GF-D8 (cell line): ENCODE measurements around the gene NPTN.
"Not testable (repeated sequence)": the region's sequence is repeated elsewhere in the genome, so short reads cannot be mapped to it uniquely, and the experiment has no call there.

Experiments used
- DNase-seq: peaks from one replicate; lab custom pipeline; 2025; lab: John Stamatoyannopoulos, UW

The NPTN gene

GRCh38 chr15:73600413-73601335, 32.5 kb downstream of the NPTN start:
- DNase-seq = no peak

- no peak for DNase-seq
These were observed 33.3 kb downstream of the NPTN start for GRCh38 chr15:73599934-73600333.

- no peak for DNase-seq
These were observed 34.5 kb downstream of the NPTN start for GRCh38 chr15:73598530-73599160.

- DNase-seq = no peak
These were observed 36.1 kb downstream of the NPTN start for GRCh38 chr15:73597036-73597638.

GRCh38 chr15:73596174-73596573, 37.0 kb downstream of the NPTN start:
- DNase-seq = no peak

- no peak for DNase-seq
These were observed 39.1 kb downstream of the NPTN start for GRCh38 chr15:73594109-73594508.

- DNase-seq = no peak
These were observed 39.7 kb downstream of the NPTN start for GRCh38 chr15:73593304-73594074.

GRCh38 chr15:73590263-73590662, 42.9 kb downstream of the NPTN start:
- DNase-seq = no peak

- DNase-seq = no peak
These were observed 43.4 kb downstream of the NPTN start for GRCh38 chr15:73589766-73590165.

GRCh38 chr15:73585871-73586654, 47.1 kb downstream of the NPTN start:
- no peak for DNase-seq

GRCh38 chr15:73584699-73585420, 48.3 kb downstream of the NPTN start:
- DNase-seq = no peak

- no peak for DNase-seq
These were observed 49.6 kb downstream of the NPTN start for GRCh38 chr15:73583544-73583943.

- DNase-seq = no peak
These were observed 50.3 kb downstream of the NPTN start for GRCh38 chr15:73582851-73583379.

- DNase-seq = no peak
These were observed 55.2 kb downstream of the NPTN start for GRCh38 chr15:73578026-73578425.

- DNase-seq = not testable (repeated sequence)
These were observed 55.6 kb downstream of the NPTN start for GRCh38 chr15:73577593-73577992.

- DNase-seq = no peak
These were observed 57.4 kb downstream of the NPTN start for GRCh38 chr15:73575636-73576247.

GRCh38 chr15:73573572-73573971, 59.6 kb downstream of the NPTN start:
- no peak for DNase-seq

GRCh38 chr15:73573037-73573436, 60.2 kb downstream of the NPTN start:
- DNase-seq = no peak

GRCh38 chr15:73572296-73572695, 60.9 kb downstream of the NPTN start:
- DNase-seq = no peak

- DNase-seq = no peak
These were observed 61.8 kb downstream of the NPTN start for GRCh38 chr15:73571346-73571745.
